IMR-90 (cell line): ENCODE data around the gene CIAO2B. TPM values are rescaled to one million over a fixed set of nuclear protein-coding genes. Genes with fewer than 3 reads are reported as not detected.

Experiments
- ATAC-seq: fragments of 200-7000 bp; cut with Tn5 transposase; 2 replicates; pipeline ENCODE4 v1.9.1; 2020; ENCODE audit warnings: low read depth, mild to moderate bottlenecking, moderate library complexity
- BruUV-seq: library from RNA; stranded (reverse); fragments of 400-500 nt; replicated peaks from 2 replicates; lab custom pipeline; 2021; lab: Mats Ljungman, UMichigan
- CTCF ChIA-PET: fragments of 300-600 bp; formaldehyde crosslinking; extraction: SDS; loops from one replicate; lab custom pipeline; 2021; ENCODE audit warnings: antibody characterized with exemption; lab: Yijun Ruan, JAX
- POLR2A ChIA-PET: fragments of 300-600 bp; sonication (Branson Sonifier 250); formaldehyde crosslinking; loops from one replicate; lab custom pipeline; 2022; ENCODE audit warnings: antibody characterized with exemption; ENCODE audit not compliant: unreplicated experiment; lab: Charles Lee
- DNase-seq: peaks from one replicate; pipeline ENCODE4 v3.0.0; 2013
- H2AFZ ChIP-seq: replicated peaks from 2 replicates; pipeline ENCODE3; 2013; ENCODE audit warnings: low read length, mild to moderate bottlenecking; ENCODE audit not compliant: poor library complexity
- H2AK5ac ChIP-seq: 2 replicates; pipeline ENCODE4 v1.6.1; 2013; ENCODE audit warnings: low read depth, low read length, inconsistent platforms
- H2AK9ac ChIP-seq: replicated peaks from 2 replicates; pipeline ENCODE3; 2013; ENCODE audit warnings: mild to moderate bottlenecking, low read depth, low read length, moderate library complexity; ENCODE audit not compliant: poor library complexity
- H2BK120ac ChIP-seq: 2 replicates; pipeline ENCODE4 v1.6.1; 2013; ENCODE audit warnings: low read depth, low read length, inconsistent platforms
- H2BK15ac ChIP-seq: 3 replicates; pipeline ENCODE4 v1.6.1; 2013; ENCODE audit warnings: low read depth, low read length, inconsistent platforms
- H2BK20ac ChIP-seq: 2 replicates; pipeline ENCODE4 v1.6.1; 2013; ENCODE audit warnings: low read depth, mild to moderate bottlenecking, inconsistent platforms, low read length, moderate library complexity
- H2BK5ac ChIP-seq: 2 replicates; pipeline ENCODE4 v1.6.1; 2013; ENCODE audit warnings: mild to moderate bottlenecking, low read depth, low read length, inconsistent platforms; ENCODE audit not compliant: poor library complexity, severe bottlenecking
- H3K14ac ChIP-seq: replicated peaks from 2 replicates; pipeline ENCODE4 v1.6.1; 2013; ENCODE audit warnings: low read depth, low read length, inconsistent platforms
- H3K18ac ChIP-seq: 2 replicates; pipeline ENCODE4 v1.6.1; 2013; ENCODE audit warnings: low read depth, low read length, control low read depth
- H3K23ac ChIP-seq: 2 replicates; pipeline ENCODE4 v1.6.1; 2013; ENCODE audit warnings: low read depth, low read length, inconsistent platforms
- H3K27ac ChIP-seq: 2 replicates; pipeline ENCODE4 v1.5.1; 2013; ENCODE audit warnings: mild to moderate bottlenecking, control low read depth, low read length; ENCODE audit not compliant: insufficient read depth
- H3K27me3 ChIP-seq: 2 replicates; pipeline ENCODE4 v1.6.1; 2013; ENCODE audit warnings: low read length; ENCODE audit not compliant: control insufficient read depth, insufficient read depth
- H3K36me3 ChIP-seq: 2 replicates; pipeline ENCODE4 v1.6.1; 2013; ENCODE audit warnings: low read length, mixed read lengths; ENCODE audit not compliant: control insufficient read depth, insufficient read depth
- H3K4ac ChIP-seq: 2 replicates; pipeline ENCODE4 v1.6.1; 2013; ENCODE audit warnings: low read depth, low read length, inconsistent platforms
- H3K4me1 ChIP-seq: 2 replicates; pipeline ENCODE4 v1.6.1; 2013; ENCODE audit warnings: low read length, mixed read lengths; ENCODE audit not compliant: control insufficient read depth, insufficient read depth
- H3K4me2 ChIP-seq: 2 replicates; pipeline ENCODE4 v1.6.1; 2013; ENCODE audit warnings: low read depth, mild to moderate bottlenecking, control low read depth, low read length, moderate library complexity
- H3K4me3 ChIP-seq: 2 replicates; pipeline ENCODE4 v1.5.1; 2013; ENCODE audit warnings: low read depth, mild to moderate bottlenecking, control low read depth, low read length, moderate library complexity; ENCODE audit not compliant: insufficient read depth
- H3K56ac ChIP-seq: 2 replicates; pipeline ENCODE4 v1.6.1; 2013; ENCODE audit warnings: low read length, inconsistent platforms; ENCODE audit not compliant: insufficient read depth; ENCODE audit errors: extremely low read depth
- H3K79me1 ChIP-seq, 2 experiments: 2 replicates each; pipeline ENCODE4 v1.6.1; 2013; ENCODE audit warnings: low read length in 2 of 2, inconsistent platforms in 1 of 2, low read depth in 1 of 2
- H3K9ac ChIP-seq: 2 replicates; pipeline ENCODE4 v1.6.1; 2013; ENCODE audit warnings: low read depth, low read length, control low read depth
- H3K9me1 ChIP-seq: 2 replicates; pipeline ENCODE4 v1.6.1; 2013; ENCODE audit warnings: low read length, inconsistent platforms; ENCODE audit not compliant: insufficient read depth
- H3K9me3 ChIP-seq: 2 replicates; pipeline ENCODE4 v1.6.1; 2013; ENCODE audit warnings: low read length; ENCODE audit not compliant: control insufficient read depth, insufficient read depth
- H4K20me1 ChIP-seq: 2 replicates; pipeline ENCODE4 v1.6.1; 2013; ENCODE audit warnings: low read length, inconsistent platforms; ENCODE audit not compliant: insufficient read depth
- H4K5ac ChIP-seq: 2 replicates; pipeline ENCODE4 v1.6.1; 2013; ENCODE audit warnings: mild to moderate bottlenecking, low read depth, low read length, control low read depth
- H4K8ac ChIP-seq, 2 experiments: 2 replicates each; pipeline ENCODE4 v1.6.1; 2013; ENCODE audit warnings: low read depth in 2 of 2, low read length in 2 of 2, control low read depth in 1 of 2, inconsistent platforms in 1 of 2
- H4K91ac ChIP-seq: 2 replicates; pipeline ENCODE4 v1.6.1; 2013; ENCODE audit warnings: low read depth, low read length, inconsistent platforms; ENCODE audit not compliant: insufficient read depth
- BHLHE40 ChIP-seq: fragments of 150-350 bp; IDR thresholded peaks from 2 replicates; pipeline ENCODE4 v1.6.1; 2016; ENCODE audit warnings: mild to moderate bottlenecking, low read depth, low read length
- CEBPB ChIP-seq: IDR thresholded peaks from 2 replicates; pipeline ENCODE4 v1.6.1; 2012; ENCODE audit warnings: low read depth, low read length, improper control_type of control experiment
- CTCF ChIP-seq: conservative IDR thresholded peaks from 2 replicates; pipeline ENCODE4 v1.5.1; 2012; ENCODE audit warnings: mild to moderate bottlenecking, low read depth, low read length, improper control_type of control experiment
- FOS ChIP-seq: fragments of 150-350 bp; IDR thresholded peaks from 2 replicates; pipeline ENCODE4 v1.6.1; 2016; ENCODE audit warnings: low read depth, low read length
- MAFK ChIP-seq: IDR thresholded peaks from 2 replicates; pipeline ENCODE4 v1.6.1; 2012; ENCODE audit warnings: low read depth, low read length, improper control_type of control experiment
- MAZ ChIP-seq: IDR thresholded peaks from 2 replicates; pipeline ENCODE4 v1.6.1; 2012; ENCODE audit warnings: low read depth, mild to moderate bottlenecking, low read length, improper control_type of control experiment, moderate library complexity, borderline replicate concordance
- NFE2L2 ChIP-seq: fragments of 150-350 bp; IDR thresholded peaks from 2 replicates; pipeline ENCODE4 v1.6.1; 2016; ENCODE audit warnings: low read depth, mild to moderate bottlenecking, low read length
- RAD21 ChIP-seq: IDR thresholded peaks from 2 replicates; pipeline ENCODE4 v1.6.1; 2012; ENCODE audit warnings: low read length, improper control_type of control experiment
- WGBS, 2 experiments: methylation state at CpG; one replicate each; pipeline versions ENCODE4 v1.1.5 to v1.1.7; 2013; ENCODE audit warnings: missing lambda C conversion rate in 2 of 2; ENCODE audit not compliant: insufficient read length in 1 of 2; ENCODE audit errors: extremely low coverage in 2 of 2; 5-methylcytosine and 5-hydroxymethylcytosine counted together
- dilution Hi-C: fragments of 300-500 bp; cut with HindIII; formaldehyde crosslinking; loops from one replicate; pipeline ENCODE4 v1.14.3; 2018; ENCODE audit warnings: low sequenced_read_pairs; ENCODE audit not compliant: unreplicated experiment
- in situ Hi-C: fragments of 300-500 bp; cut with MboI; formaldehyde crosslinking; loops from 3 replicates; pipeline ENCODE4 v1.14.3; 2019; ENCODE audit warnings: low sequenced_read_pairs, inconsistent platforms, mixed read lengths
- intact Hi-C: fragments of 100-400 bp; cut with micrococcal nuclease; formaldehyde crosslinking; loops from 2 replicates; pipeline ENCODE4 v1.10.0; 2022
- polyA plus RNA-seq, 3 experiments: library from polyadenylated mRNA; depleted of rRNA; stranded (reverse); fragments of >200 nt; gene quantifications; 2 replicates each; pipeline ENCODE4 v1.2.3, GENCODE V29; 2012; ENCODE audit warnings: low replicate concordance in 1 of 3
- total RNA-seq: library from RNA; depleted of rRNA; stranded (reverse); fragments of >200 nt; gene quantifications from 2 replicates; pipeline ENCODE4 v1.2.3, GENCODE V29; 2012
- TF ChIP-seq, protein P1 (sequence below): fragments of 150-350 bp; IDR thresholded peaks from 2 replicates; pipeline ENCODE4 v1.6.1; 2016; ENCODE audit warnings: low read depth, mild to moderate bottlenecking, low read length, moderate library complexity, borderline replicate concordance

The CIAO2B gene
- total and polyA plus RNA-seq, 2 of the 4 experiments (the other 2 are of a cell fraction) = 148 to 234 TPM

DNA sequence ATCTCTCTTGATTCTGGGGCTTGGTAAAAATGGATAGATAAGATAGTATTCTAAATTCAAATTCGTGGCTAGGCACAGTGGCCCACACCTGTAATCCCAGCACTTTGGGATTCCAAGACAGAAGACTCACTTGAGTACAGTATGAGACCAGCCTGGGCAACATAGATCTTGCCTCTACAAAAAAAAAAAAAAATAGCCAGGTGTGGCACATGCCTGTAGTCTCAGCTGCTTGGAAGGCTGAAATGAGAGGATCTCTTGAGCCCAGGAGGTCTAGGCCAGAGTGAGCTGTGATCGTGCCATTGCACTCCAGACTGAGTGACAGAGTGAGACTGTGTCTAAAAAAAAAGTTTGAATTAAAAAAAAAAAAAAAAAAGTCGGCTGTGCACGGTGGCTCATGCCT lies 44.6 kb downstream of the CIAO2B start:
- H2BK15ac ChIP-seq = no peak overlapping the region
- DNase-seq = no peak
- H3K36me3 ChIP-seq = peaks cover 15% of the 10 kb centered on the region
- peaks cover 15% of the 10 kb centered on the region for H3K4me1 ChIP-seq
- in situ Hi-C loops = no loop called here
- H3K23ac ChIP-seq = no peak overlapping the region
- ATAC-seq = no peak
- no peak overlapping the region for H2AK9ac ChIP-seq
- dilution Hi-C loops = no loop called here
- H3K4me3 ChIP-seq = no peak overlapping the region
- no peak overlapping the region for H2BK5ac ChIP-seq
- H4K91ac ChIP-seq = no peak overlapping the region
- ChIA-PET CTCF (no interaction called here), POLR2A (interaction anchor here (0.7 kb wide), 1 partner anchor 15 kb away, joined by 4 read pairs; no protein-coding TSS in a partner anchor)
- H3K18ac ChIP-seq = no peak overlapping the region
- no peak overlapping the region for H3K56ac ChIP-seq
- H3K27me3 ChIP-seq = no peaks in the 10 kb centered on the region
- no peak overlapping the region for H2AK5ac ChIP-seq
- H2AFZ ChIP-seq = no peak overlapping the region
- H3K4me2 ChIP-seq = no peak overlapping the region
- no peak overlapping the region for H2BK120ac ChIP-seq
- TF ChIP-seq MAZ (no peak), NFE2L2 (no peak), CTCF (no peak), RAD21 (no peak), BHLHE40 (no peak), CEBPB (no peak), FOS (no peak), MAFK (no peak)
- TF ChIP-seq, protein P1, sequence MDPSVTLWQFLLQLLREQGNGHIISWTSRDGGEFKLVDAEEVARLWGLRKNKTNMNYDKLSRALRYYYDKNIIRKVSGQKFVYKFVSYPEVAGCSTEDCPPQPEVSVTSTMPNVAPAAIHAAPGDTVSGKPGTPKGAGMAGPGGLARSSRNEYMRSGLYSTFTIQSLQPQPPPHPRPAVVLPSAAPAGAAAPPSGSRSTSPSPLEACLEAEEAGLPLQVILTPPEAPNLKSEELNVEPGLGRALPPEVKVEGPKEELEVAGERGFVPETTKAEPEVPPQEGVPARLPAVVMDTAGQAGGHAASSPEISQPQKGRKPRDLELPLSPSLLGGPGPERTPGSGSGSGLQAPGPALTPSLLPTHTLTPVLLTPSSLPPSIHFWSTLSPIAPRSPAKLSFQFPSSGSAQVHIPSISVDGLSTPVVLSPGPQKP = no peak
- no peak overlapping the region for H4K5ac ChIP-seq
- H4K20me1 ChIP-seq = peaks cover 10% of the 10 kb centered on the region; the same call in 1 of the 2 replicates
- H3K14ac ChIP-seq = no peak overlapping the region
- H3K9ac ChIP-seq = no peak overlapping the region
- peaks cover 11% of the 10 kb centered on the region for H3K9me1 ChIP-seq
- no TSS peak for BruUV-seq
- H4K8ac ChIP-seq = no peak overlapping the region
- no CpG with 5 or more reads among the region's 4 CpGs for WGBS, 2 experiments
- peaks cover 3 to 18% of the 10 kb centered on the region in 2 experiments; a peak in 2 of 4 replicates for H3K79me1 ChIP-seq
- no peaks in the 10 kb centered on the region for H3K9me3 ChIP-seq
- H2BK20ac ChIP-seq = no peak overlapping the region
- H3K4ac ChIP-seq = no peak overlapping the region
- H3K27ac ChIP-seq = no peak overlapping the region
- intact Hi-C loops = loop anchor here (10.0 kb wide), 1 partner anchor 265 kb away; the partner anchor contains the start of genes B3GNT9, FBXL8 and TRADD
